ENCODE measurements around the gene CAPN10.

DNA sequence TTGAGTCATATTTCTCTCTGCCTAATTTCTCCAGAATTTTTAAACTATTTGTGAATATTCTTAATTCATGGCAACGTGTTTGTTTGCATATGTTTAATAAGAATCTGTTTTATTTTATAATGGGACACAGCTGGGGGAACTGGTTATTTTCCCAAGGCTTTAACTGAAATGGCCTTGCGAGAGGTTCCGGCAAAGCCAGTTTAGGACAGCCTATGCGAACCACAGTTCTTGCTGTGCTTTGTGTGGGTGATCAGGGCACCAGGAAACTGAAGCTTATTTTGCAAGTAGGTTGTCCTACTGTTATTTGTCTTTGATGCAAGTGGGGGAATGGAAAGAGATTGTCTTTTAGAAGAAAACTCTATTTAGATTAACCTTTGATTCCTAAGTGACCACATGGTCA lies 35.2 kb upstream of the CAPN10 start:
- TF ChIP-seq, protein P1, sequence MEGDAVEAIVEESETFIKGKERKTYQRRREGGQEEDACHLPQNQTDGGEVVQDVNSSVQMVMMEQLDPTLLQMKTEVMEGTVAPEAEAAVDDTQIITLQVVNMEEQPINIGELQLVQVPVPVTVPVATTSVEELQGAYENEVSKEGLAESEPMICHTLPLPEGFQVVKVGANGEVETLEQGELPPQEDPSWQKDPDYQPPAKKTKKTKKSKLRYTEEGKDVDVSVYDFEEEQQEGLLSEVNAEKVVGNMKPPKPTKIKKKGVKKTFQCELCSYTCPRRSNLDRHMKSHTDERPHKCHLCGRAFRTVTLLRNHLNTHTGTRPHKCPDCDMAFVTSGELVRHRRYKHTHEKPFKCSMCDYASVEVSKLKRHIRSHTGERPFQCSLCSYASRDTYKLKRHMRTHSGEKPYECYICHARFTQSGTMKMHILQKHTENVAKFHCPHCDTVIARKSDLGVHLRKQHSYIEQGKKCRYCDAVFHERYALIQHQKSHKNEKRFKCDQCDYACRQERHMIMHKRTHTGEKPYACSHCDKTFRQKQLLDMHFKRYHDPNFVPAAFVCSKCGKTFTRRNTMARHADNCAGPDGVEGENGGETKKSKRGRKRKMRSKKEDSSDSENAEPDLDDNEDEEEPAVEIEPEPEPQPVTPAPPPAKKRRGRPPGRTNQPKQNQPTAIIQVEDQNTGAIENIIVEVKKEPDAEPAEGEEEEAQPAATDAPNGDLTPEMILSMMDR (IDR thresholded peaks at IDR 0.05; ENCODE audit: insufficient read depth, low read depth, low read length) = no peak
- no peak for TF ChIP-seq EZH2 (IDR thresholded peaks at IDR 0.05; ENCODE audit: insufficient read depth, low read length)
